GM21515 (cell line): Measurements from ENCODE around the gene KRTAP5-7.
A peak's percentile ranks its signal among the peaks of the same experiment; 100 is the strongest.
"Not testable (repeated sequence)": the region's sequence is repeated elsewhere in the genome, so short reads cannot be mapped to it uniquely, and the experiment has no call there.

Experiments used
- ATAC-seq: cut with Tn5 transposase; IDR thresholded peaks from one replicate; pipeline ENCODE4 v1.9.1; 2021; ENCODE audit not compliant: unreplicated experiment

KRTAP5-7 gene

DNA sequence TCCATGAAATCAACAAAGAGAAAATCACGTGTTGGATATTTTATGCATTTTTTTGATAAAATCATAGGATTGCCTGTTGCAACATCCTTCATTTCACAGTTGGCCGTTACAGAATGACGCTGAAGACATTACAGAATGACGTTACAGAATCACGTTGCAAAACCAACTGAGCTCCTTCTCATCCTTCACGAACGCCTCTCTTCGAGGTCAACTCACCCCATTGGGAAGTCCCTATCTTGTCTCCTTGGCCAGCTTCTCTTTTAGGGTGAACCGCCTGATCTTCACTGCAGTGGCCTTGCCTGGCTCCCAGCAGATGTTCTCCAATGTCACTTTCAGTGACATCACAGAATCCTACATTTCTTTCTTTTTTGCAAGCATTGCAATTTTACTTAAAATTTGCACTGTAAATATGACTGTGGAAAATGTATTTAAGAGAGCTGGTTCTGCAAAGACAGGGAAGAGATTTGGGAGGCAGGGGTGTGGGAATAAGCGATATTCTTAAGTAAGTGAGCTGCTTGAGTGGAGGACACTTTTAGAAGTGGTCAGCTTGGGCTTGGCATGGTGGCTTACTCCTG is 5.1 kb downstream of the KRTAP5-7 start:
- ATAC-seq: no peak

DNA sequence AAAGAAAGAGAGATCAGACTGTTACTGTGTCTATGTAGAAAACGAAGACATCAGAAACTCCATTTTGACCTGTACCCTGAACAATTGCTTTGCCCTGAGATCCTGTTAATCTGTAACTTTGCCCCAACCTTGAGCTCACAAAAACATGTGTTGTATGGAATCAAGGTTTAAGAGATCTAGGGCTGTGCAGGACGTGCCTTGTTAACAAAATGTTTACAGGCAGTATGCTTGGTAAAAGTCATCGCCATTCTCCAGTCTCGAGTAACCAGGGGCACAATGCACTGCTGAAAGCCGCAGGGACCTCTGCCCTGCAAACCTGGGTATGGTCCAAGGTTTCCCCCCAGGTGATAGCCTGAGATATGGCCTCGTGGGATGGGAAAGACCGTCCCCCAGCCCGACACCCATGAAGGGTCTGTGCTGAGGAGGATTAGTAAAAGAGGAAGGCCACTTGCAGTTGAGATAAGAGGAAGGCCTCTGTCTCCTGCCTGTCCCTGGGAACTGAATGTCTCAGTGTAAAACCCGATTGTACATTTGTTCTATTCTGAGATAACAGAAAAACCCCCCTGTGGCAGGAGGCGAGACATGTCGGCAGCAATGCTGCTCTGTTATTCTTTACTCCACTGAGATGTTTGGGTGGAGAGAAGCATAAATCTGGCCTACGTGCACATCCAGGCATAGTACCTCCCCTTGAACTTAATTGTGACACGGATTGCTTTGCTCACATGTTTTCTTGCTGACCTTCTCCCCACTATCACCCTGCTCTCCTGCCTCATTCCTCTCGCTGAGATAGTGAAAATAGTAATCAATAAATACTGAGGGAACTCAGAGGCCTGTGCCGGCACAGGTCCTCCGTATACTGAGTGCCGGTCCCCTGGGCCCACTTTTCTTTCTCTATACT is 7.9 kb downstream of the KRTAP5-7 start:
- not testable (repeated sequence) for ATAC-seq

DNA sequence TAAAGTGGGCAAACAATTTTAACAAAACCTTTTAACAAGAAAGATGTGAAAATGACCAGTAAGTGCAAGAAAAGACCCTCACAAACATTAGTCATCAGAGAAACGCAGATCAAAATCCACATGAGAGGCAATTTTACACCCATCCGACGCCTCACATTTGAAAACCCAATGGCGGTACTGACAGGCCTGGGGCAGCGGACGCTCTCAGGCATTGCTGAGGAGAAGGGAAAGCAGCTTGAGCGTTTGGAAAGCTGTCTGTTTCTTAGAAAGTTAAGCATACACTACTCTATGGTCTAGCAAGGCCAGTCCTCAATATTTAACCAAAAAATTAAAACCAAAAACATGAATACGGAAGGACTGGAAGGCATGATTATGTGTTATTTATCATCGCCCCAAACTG is 8.8 kb downstream of the KRTAP5-7 start:
- no peak for ATAC-seq

DNA sequence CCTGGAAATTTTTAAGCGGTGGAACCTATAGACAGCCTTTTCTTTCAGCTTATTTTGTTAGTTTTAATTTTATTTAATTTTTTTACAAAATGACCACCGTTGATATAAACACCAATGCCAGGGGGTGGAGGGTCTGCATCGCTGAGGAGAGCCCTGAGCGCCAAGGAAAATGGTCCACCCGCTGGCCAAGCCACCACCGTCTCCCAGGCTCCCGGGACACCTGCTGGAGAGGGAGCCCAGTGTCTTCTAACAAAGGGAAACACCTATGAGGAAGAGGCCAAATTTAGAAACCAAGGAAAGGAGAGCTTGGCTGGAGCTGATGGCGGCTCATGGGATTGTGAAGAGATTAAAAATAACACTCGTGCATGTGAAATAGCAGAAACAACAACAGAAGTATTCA is 10.5 kb downstream of the KRTAP5-7 start:
- ATAC-seq: no peak

DNA sequence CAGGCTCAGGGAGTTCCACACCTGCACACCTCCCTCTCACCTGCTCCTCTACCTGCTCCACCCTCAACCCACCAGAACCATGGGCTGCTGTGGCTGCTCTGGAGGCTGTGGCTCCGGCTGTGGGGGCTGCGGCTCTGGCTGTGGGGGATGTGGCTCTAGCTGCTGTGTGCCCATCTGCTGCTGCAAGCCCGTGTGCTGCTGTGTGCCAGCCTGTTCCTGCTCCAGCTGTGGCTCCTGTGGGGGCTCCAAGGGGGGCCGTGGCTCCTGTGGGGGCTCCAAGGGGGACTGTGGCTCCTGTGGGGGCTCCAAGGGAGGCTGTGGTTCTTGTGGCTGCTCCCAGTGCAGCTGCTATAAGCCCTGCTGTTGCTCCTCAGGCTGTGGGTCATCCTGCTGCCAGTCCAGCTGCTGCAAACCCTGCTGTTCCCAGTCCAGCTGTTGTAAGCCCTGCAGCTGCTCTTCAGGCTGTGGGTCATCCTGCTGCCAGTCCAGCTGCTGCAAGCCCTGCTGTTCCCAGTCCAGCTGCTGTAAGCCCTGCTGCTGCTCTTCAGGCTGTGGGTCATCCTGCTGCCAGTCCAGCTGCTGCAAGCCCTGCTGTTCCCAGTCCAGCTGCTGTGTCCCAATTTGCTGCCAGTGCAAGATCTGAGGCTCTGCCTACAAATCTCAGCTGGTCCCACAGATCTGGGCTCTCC is 11.1 kb downstream of the KRTAP5-7 start, which contains the start of gene KRTAP5-8:
Gene KRTAP5-8 (plus strand): TSS at position 49 of the 689 bp plus-strand sequence. CDS start 31 bp downstream, at position 80.
- not testable (repeated sequence) for ATAC-seq

DNA sequence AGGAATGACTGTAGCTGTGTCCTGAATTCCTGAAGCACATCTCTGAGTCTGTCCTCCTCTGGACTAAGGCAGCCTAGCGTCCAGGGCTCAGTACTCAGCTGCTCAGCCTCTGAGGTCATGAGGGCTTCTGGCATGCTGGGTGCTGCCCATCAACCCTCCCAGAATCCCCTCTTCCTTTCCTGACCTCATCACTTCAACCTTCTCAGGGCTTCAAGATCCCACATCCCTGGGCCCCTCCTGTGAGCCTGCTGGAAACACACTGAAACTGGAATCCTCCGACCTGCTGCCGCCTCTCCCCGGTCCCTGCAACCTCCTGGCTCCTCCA is 11.6 kb downstream of the KRTAP5-7 start:
- ATAC-seq: no peak

DNA sequence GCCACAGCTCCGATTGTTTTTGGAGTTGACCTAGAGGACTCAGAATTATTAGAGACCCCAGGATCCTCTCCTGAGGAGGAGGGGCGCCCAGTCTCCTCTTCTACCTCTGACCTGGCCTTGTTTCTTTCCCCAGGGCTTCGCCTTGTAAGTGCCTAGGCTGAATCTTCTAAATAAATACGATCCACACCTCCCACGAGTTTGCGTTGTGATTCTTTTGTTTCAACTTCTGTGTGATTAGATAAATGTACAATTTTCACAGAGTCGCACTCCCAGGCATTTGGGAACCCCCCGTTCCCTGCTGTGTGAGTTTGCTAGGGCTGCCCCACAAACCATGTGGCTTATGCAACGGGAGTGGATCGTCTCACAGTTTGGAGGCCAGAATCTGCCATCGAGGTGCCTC is 11.9 kb downstream of the KRTAP5-7 start:
- ATAC-seq: no peak

DNA sequence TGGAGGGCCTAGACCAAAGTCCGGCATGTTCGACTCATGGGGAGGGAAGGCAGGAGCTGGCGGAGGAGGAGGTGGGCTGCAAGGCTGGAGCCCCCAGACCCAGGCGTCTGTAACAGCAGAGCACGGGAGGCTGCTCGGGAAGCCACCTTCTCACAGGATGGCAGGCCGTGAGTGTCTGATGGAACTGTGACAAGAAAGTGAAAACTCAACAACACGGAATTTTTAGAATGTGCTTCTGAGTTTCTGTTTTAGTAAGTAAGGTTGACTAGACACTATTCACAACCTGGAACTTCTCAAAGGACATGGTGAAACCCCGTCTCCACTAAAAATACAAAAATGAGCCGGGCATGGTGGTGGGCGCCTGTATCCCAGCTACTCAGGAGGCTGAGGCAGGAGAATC is 12.9 kb downstream of the KRTAP5-7 start:
- ATAC-seq: not testable (repeated sequence)

DNA sequence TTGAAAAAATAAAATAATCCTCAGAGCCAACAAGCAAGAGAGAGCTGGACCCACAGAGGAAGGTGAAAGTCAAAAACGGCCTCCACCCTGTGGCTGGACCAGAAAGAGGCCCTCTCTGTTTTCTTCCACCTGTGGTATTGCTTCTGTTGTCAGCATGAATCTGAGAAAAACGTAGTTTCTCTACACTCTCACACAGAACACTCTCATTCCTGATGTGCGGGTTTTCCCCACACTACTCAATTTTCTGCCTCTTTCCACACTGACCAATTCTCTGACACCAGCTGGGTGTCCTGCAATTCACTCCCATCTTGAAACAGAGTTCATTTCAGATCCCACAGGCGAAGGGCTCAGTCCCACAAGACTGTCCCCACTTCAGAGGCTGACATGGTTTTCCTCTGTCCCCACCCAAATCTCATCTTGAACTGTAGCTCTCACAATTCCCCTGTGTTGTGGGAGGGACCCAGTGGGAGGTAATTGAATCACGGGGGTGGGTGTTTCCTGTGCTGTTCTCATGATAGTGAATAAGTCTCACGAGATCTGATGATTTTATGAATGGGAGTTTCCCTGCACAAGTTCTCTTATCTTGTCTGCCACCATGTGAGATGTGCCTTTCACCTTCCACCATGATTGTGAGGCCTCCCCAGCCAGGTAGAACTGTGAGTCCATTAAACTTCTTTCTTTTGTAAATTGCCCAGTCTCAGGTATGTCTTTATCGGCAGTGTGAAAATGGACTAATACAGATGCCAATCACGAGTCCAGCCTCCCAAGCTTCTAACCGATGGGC is 13.6 kb downstream of the KRTAP5-7 start:
- ATAC-seq: peak; percentile 74

DNA sequence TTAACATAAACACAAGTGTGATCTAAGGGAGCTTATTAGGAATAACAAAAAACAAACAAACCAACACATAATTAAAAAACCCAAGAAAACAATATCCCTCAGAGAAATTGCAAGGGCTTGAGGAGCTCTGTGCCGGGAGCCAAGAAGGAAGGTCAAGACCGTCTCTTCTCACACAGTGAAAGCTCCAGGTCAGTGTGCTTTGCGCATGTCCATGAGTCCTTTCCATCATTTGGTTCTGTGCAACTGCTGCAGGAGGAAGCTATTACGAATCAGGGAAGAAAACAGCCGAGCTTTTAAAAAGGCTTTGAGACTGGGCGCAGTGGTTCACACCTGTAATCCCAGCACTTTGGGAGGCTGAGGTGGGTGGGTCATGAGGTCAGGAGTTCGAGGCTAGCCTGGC is 15.3 kb downstream of the KRTAP5-7 start:
- ATAC-seq: no peak

DNA sequence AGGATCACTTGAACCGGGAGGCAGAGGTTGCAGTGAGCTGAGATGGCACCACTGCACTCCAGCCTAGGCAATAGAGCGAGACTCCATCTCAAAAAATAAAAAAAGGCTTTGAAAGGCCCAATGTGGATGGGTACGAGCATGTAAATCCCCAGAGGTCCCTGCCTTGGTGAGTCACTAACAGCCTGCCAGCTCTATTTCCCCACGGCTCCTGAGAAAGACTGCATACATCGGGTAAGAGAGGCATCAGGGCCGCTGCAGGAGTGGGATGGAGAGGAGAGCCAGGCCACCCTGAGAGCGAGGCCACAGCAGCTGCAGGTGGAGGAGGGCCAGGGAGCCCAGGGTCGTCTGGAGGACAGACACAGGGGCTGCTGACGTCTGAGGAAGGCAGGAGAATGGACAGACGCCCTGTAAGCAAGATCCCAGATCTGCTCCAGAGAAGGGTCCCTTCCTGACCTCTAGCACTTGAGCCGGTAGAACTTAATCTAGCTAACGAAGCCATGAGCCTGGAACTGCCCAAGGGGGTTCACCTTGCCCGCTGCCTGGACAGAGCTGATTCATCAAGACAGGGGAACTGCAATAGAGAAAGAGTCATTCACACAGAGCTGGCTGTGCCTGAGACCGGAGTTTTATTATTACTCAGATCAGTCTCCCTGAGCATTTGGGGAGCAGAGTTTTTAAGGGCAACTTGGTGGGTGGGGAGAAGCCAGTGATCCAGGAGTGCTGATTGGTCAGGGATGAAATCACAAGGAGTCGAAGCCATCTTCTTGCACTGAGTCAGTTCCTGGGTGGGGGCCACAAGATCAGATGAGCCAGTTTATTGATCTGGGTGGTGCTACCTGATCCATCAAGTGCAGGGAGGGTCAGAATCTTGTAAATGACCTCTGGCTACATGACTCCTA is 16.1 kb downstream of the KRTAP5-7 start:
- no peak for ATAC-seq

DNA sequence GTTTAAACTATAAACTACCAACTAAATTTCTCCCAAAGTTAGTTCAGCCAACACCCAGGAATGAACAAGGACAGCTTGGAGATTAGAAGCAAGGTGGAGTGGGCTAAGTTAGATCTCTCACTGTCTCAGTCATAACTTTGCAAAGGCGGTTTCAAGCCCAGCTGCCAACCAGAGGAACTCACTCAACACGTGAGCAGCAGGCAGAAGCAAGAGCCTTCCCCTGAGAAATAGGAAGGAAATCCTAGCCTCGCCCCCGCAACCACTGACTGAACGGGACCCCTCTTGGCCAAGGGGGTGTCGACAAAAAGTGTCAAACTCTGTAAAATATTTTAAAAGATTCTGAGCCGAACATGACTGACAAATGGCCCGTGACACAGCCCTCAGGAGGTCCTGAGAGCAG is 16.8 kb downstream of the KRTAP5-7 start:
- ATAC-seq: no peak

DNA sequence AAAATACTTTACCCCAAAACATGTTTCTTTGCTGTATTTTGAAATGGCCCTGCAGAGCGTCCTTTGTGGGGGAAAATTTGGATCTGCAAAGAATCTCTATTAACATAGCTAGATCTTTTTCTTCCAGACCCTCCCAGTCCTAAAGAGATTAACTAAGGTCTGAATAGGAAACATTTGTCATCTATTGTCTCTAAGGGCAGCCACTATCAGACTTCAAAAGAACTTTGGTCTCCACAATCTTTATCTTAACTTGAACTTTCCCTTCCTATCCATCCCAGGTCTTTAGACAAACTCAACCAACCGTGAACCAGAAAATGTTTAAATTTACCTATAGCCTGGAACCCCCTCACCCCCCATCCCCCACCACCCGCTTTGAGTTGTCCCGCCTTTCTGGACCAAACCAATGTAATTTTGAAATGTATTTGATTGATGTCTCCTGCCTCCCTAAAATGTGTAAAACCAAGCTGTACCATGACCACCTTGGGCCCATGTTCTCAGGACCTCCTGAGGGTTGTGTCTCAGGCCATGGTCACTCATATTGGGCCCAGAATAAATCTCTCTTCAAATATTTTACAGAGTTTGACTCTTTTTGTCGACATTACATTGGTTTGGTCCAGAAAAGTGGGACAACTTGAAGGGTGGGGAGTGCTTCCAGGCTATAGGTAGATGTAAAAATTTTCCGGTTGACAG is 17.6 kb downstream of the KRTAP5-7 start:
- ATAC-seq: no peak

DNA sequence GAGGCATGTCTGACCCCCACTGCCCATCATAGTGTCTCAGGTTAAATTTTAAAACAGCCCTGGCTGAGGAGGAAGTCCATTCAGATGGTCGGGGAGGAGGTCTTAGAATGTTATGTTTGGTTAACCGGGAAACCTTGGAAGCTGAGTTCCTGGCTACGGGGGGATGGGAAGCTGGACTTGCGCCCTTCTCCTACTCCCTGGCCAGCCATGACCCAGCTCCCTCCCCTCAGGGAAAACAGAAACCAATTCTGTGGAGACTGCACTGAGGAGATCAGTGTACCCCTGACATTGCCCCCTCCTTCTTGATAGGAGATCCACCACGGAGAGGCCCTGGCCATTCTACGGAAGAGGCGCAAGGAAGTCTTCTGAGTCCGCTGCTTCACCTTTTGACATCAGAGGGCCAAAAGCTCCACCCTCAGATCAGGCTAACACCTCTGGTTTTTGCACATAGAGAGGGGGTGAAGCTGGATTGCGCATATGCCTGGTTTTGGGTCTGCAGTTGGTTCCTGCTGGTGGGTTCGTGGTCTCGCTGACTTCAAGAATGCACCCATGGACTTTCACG is 18.4 kb downstream of the KRTAP5-7 start:
- ATAC-seq: no peak

DNA sequence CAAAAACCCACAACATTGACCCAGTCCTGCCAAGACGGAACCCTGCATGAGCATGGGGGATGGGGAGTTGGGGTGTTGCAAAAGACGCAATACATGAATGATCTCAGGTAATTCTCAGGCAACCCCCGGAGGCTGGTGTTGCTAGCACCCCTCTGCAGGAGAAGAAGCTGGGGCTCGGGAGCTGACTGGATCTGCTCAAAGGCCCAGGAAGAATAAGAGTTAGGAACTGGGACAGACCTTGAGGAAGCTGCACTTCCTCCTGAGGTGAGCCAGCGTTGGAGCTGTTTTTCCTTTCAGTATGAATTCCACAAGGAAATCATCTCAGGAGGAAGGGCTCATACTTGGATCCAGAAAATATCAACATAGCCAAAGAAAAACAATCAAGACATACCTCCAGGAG is 21.1 kb downstream of the KRTAP5-7 start, which contains the start of gene KRTAP5-9:
Gene KRTAP5-9 (plus strand): TSS at position 301 of the 400 bp plus-strand sequence. CDS start 238 bp downstream, outside the sequence.
- no peak for ATAC-seq

DNA sequence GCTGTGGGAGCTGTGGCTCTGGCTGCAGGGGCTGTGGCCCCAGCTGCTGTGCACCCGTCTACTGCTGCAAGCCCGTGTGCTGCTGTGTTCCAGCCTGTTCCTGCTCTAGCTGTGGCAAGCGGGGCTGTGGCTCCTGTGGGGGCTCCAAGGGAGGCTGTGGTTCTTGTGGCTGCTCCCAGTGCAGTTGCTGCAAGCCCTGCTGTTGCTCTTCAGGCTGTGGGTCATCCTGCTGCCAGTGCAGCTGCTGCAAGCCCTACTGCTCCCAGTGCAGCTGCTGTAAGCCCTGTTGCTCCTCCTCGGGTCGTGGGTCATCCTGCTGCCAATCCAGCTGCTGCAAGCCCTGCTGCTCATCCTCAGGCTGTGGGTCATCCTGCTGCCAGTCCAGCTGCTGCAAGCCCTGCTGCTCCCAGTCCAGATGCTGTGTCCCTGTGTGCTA is 21.7 kb downstream of the KRTAP5-7 start:
- ATAC-seq: no peak

DNA sequence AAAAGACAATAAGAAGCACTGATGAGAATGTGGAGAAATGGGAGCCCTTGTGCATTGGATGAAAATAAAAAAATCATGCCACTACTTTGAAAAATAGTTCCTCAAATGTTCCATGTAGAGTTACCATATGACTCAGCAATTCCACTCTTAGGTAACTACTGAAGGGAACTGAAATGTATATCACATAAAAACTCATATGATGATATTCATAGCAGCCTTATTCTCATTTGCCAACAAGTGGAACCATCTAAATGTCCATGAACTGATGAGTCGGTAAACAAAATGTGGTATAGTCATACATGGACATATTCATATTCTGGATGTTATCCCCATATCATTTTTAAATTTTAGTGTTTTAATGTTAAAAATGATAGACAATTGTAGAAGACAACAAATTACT is 24.6 kb downstream of the KRTAP5-7 start:
- no peak for ATAC-seq

DNA sequence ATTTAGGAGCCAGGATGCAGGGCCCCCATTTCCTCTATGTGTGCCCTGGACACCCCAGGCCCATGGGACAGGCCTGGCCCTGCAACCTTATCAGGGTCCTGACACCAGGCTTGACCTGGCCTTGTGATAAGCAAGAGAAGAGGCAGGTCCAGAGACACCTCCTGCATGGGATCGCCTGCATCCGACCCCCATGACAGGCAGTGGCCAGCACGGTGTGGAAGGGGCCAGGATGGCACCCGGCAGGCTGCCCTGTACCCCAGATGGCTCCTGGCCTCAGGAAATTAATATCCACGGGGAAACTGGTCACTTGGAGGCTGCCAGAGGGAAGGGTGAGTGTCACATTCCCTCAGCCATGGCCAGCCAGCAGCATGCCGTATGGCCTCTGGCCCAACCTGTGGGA is 27.9 kb downstream of the KRTAP5-7 start:
- no peak for ATAC-seq

DNA sequence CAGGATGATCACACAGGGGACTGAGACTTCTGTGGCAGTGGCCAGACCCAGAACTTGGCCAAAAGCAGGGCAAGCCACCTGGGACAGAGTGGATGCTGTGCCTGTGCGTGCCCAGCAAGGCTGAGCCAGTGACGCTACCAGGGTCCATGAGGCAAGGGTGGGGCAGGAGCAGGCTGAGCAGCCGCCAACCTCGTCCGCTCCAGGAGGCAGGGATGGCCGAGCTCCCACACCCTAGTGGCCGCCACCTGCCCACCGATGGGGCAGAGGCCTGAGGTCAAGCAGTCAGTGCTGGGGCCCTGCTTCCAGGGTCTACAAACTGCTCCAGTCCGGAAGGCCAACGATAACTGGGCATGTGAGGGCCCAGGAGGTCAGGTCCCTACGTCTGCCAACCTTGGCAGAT is 28.4 kb downstream of the KRTAP5-7 start:
- no peak for ATAC-seq
